Measurements from ENCODE around the gene MYO1B. TPM values are rescaled to one million over a fixed set of nuclear protein-coding genes. Genes with fewer than 3 reads are reported as not detected.

MYO1B gene
- total and polyA plus RNA-seq, 2 of the 4 experiments (the other 2 are of a cell fraction): 57.2 to 116 TPM

- ChIA-PET CTCF (no interaction called here), POLR2A (ENCODE audit: unreplicated experiment) (no interaction called here)
- Histone ChIP-seq H3K9me3 (ENCODE audit: control insufficient read depth, insufficient read depth, low read length) (no peaks in the 10 kb centered on the region), H3K79me1 (ENCODE audit: low read depth in 1 of 2, low read length in 2 of 2) (no peaks in the 10 kb centered on the region), H3K23ac (ENCODE audit: low read depth, low read length) (no peak overlapping the region), H3K4me2 (ENCODE audit: low read depth, low read length) (no peak overlapping the region), H4K20me1 (ENCODE audit: insufficient read depth, low read length) (no peaks in the 10 kb centered on the region), H3K27me3 (ENCODE audit: control insufficient read depth, insufficient read depth, low read length) (no peaks in the 10 kb centered on the region), H3K56ac (ENCODE audit: extremely low read depth, insufficient read depth, low read length) (no peak overlapping the region), H4K5ac (ENCODE audit: low read depth, low read length) (no peak overlapping the region), H2AK9ac (replicated peaks; ENCODE audit: low read depth, low read length, poor library complexity) (no peak overlapping the region), H2BK20ac (ENCODE audit: low read depth, low read length) (no peak overlapping the region), H2AFZ (replicated peaks; ENCODE audit: low read length, poor library complexity) (no peak overlapping the region), H2AK5ac (ENCODE audit: low read depth, low read length) (no peak overlapping the region), H3K4ac (ENCODE audit: low read depth, low read length) (no peak overlapping the region), H4K8ac (ENCODE audit: low read depth in 2 of 2, low read length in 2 of 2) (no peak overlapping the region), H3K9me1 (ENCODE audit: insufficient read depth, low read length) (peaks cover 6% of the 10 kb centered on the region; the same call in 1 of the 2 replicates), H2BK15ac (ENCODE audit: low read depth, low read length) (no peak overlapping the region), H2BK120ac (ENCODE audit: low read depth, low read length) (no peak overlapping the region), H4K91ac (ENCODE audit: insufficient read depth, low read depth, low read length) (no peak overlapping the region), H2BK5ac (ENCODE audit: low read depth, low read length, poor library complexity, severe bottlenecking) (no peak overlapping the region), H3K36me3 (ENCODE audit: control insufficient read depth, insufficient read depth, low read length) (peaks cover 20% of the 10 kb centered on the region), H3K9ac (ENCODE audit: low read depth, low read length) (no peak overlapping the region), H3K27ac (ENCODE audit: insufficient read depth, low read length) (no peak overlapping the region), H3K4me1 (ENCODE audit: control insufficient read depth, insufficient read depth, low read length) (no peaks in the 10 kb centered on the region), H3K4me3 (ENCODE audit: insufficient read depth, low read depth, low read length) (no peak overlapping the region), H3K14ac (replicated peaks; ENCODE audit: low read depth, low read length) (no peak overlapping the region), H3K18ac (ENCODE audit: low read depth, low read length) (no peak overlapping the region)
- no TSS peak for BruUV-seq (replicated peaks)
- in situ Hi-C loops (cut with MboI; ENCODE audit: low sequenced_read_pairs): no loop called here
- WGBS, 2 experiments (ENCODE audit: extremely low coverage in 2 of 2, insufficient read length in 1 of 2): 100% methylated on average over 1 of the region's 4 CpGs; no CpG with 5 or more reads in 1 of the 2 experiments
- TF ChIP-seq, protein P1, sequence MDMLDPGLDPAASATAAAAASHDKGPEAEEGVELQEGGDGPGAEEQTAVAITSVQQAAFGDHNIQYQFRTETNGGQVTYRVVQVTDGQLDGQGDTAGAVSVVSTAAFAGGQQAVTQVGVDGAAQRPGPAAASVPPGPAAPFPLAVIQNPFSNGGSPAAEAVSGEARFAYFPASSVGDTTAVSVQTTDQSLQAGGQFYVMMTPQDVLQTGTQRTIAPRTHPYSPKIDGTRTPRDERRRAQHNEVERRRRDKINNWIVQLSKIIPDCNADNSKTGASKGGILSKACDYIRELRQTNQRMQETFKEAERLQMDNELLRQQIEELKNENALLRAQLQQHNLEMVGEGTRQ (IDR thresholded peaks at IDR 0.05; ENCODE audit: low read depth, low read length): no peak
- TF ChIP-seq RCOR1 (IDR thresholded peaks at IDR 0.05; ENCODE audit: insufficient replicate concordance, low read length) (no peak), MAZ (IDR thresholded peaks at IDR 0.05; ENCODE audit: borderline replicate concordance, low read depth, low read length) (no peak), CEBPB (IDR thresholded peaks at IDR 0.05; ENCODE audit: low read depth, low read length) (no peak), POLR2A (IDR thresholded peaks at IDR 0.05; ENCODE audit: low read depth, low read length) (no peak), NFE2L2 (IDR thresholded peaks at IDR 0.05; ENCODE audit: low read depth, low read length) (no peak), CTCF (conservative IDR thresholded peaks at IDR 0.05; ENCODE audit: low read depth, low read length) (no peak), RAD21 (IDR thresholded peaks at IDR 0.05; ENCODE audit: low read length) (no peak), MAFK (IDR thresholded peaks at IDR 0.05; ENCODE audit: low read depth, low read length) (no peak), FOS (IDR thresholded peaks at IDR 0.05; ENCODE audit: low read depth, low read length) (no peak), RFX5 (IDR thresholded peaks at IDR 0.05; ENCODE audit: low read depth, low read length) (no peak), CHD1 (IDR thresholded peaks at IDR 0.05; ENCODE audit: low read depth, low read length) (no peak), MXI1 (IDR thresholded peaks at IDR 0.05; ENCODE audit: borderline replicate concordance, low read depth, low read length) (no peak), BHLHE40 (IDR thresholded peaks at IDR 0.05; ENCODE audit: low read depth, low read length) (no peak), SMC3 (IDR thresholded peaks at IDR 0.05; ENCODE audit: low read depth, low read length) (no peak)
- TF ChIP-seq, protein P2, sequence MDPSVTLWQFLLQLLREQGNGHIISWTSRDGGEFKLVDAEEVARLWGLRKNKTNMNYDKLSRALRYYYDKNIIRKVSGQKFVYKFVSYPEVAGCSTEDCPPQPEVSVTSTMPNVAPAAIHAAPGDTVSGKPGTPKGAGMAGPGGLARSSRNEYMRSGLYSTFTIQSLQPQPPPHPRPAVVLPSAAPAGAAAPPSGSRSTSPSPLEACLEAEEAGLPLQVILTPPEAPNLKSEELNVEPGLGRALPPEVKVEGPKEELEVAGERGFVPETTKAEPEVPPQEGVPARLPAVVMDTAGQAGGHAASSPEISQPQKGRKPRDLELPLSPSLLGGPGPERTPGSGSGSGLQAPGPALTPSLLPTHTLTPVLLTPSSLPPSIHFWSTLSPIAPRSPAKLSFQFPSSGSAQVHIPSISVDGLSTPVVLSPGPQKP (IDR thresholded peaks at IDR 0.05; ENCODE audit: borderline replicate concordance, low read depth, low read length): no peak
- intact Hi-C loops (cut with micrococcal nuclease): no loop called here
- dilution Hi-C loops (cut with HindIII; ENCODE audit: low sequenced_read_pairs, unreplicated experiment): no loop called here
- ATAC-seq (ENCODE audit: low read depth) (no peak; the same call in 1 of the 2 replicates), DNase-seq (no peak)
Measured at GRCh38 chr2:191427031-191427430, 181.8 kb downstream of the MYO1B start.

Measured in IMR-90 (cell line).